IPS-18c (cell line): ENCODE results near the gene IDH3B.
A peak's percentile ranks its signal among the peaks of the same experiment; 100 is the strongest.
"Not testable (repeated sequence)": the region's sequence is repeated elsewhere in the genome, so short reads cannot be mapped to it uniquely, and the experiment has no call there.

Experiments
- H3K4me3 ChIP-seq: 2 replicates; pipeline ENCODE4 v1.7.0; 2013; ENCODE audit warnings: low read depth, mild to moderate bottlenecking, low read length, moderate library complexity; ENCODE audit not compliant: insufficient read depth
- H3K9me3 ChIP-seq: one replicate; pipeline ENCODE4 v1.6.1; 2013; ENCODE audit warnings: mild to moderate bottlenecking, low read length, moderate library complexity; ENCODE audit not compliant: control insufficient read depth, insufficient read depth

The IDH3B gene

GRCh38 chr20:2696646-2697045 is 32.6 kb upstream of the IDH3B start:
- peaks cover 3% of the 10 kb centered on the region for H3K9me3 ChIP-seq
- H3K4me3 ChIP-seq, result no peak overlapping the region

GRCh38 chr20:2695984-2696525 is 32.0 kb upstream of the IDH3B start:
- not testable (repeated sequence) for H3K4me3 ChIP-seq, H3K9me3 ChIP-seq

GRCh38 chr20:2695206-2695983 is 31.4 kb upstream of the IDH3B start:
- Histone ChIP-seq H3K9me3 (peaks cover 3% of the 10 kb centered on the region), H3K4me3 (no peak overlapping the region)

- H3K4me3 ChIP-seq, result peak overlapping the region; percentile 38; the same call in 1 of the 2 replicates
- peaks cover 3% of the 10 kb centered on the region for H3K9me3 ChIP-seq
Measured at GRCh38 chr20:2694519-2694918, 30.5 kb upstream of the IDH3B start.

- peak overlapping the region; percentile 41; the same call in 1 of the 2 replicates for H3K4me3 ChIP-seq
Measured at GRCh38 chr20:2694008-2694471, 30.0 kb upstream of the IDH3B start.

GRCh38 chr20:2693286-2694007 is 29.4 kb upstream of the IDH3B start:
- Histone ChIP-seq H3K4me3 (peak overlapping the region; percentile 41; the same call in 1 of the 2 replicates), H3K9me3 (peaks cover 3% of the 10 kb centered on the region)

More at GRCh38 chr20:2694008-2694471, 30.0 kb upstream of the IDH3B start:
- H3K9me3 ChIP-seq, result peaks cover 3% of the 10 kb centered on the region

- peaks cover 3% of the 10 kb centered on the region for H3K9me3 ChIP-seq
- no peak overlapping the region for H3K4me3 ChIP-seq
Measured at GRCh38 chr20:2692886-2693285, 28.9 kb upstream of the IDH3B start.

GRCh38 chr20:2692036-2692885 is 28.2 kb upstream of the IDH3B start, which contains the start of gene EBF4:
Gene EBF4, plus strand, starts transcription at chr20:2692780. Its CDS starts 866 bp downstream, at chr20:2693646.
- H3K4me3 ChIP-seq, result peak within 1 kb of the TSS; percentile 41; the same call in 1 of the 2 replicates
- peaks cover 3% of the 10 kb centered on the region for H3K9me3 ChIP-seq

GRCh38 chr20:2691663-2692035 is 27.6 kb upstream of the IDH3B start:
- peak overlapping the region; percentile 34; the same call in 1 of the 2 replicates for H3K4me3 ChIP-seq

GRCh38 chr20:2691127-2691526 is 27.1 kb upstream of the IDH3B start:
- no peak overlapping the region for H3K4me3 ChIP-seq
- peaks cover 3% of the 10 kb centered on the region for H3K9me3 ChIP-seq

More at GRCh38 chr20:2691663-2692035, 27.6 kb upstream of the IDH3B start:
- H3K9me3 ChIP-seq, result peaks cover 3% of the 10 kb centered on the region

GRCh38 chr20:2690718-2691117 is 26.7 kb upstream of the IDH3B start:
- H3K9me3 ChIP-seq, result peaks cover 3% of the 10 kb centered on the region
- no peak overlapping the region for H3K4me3 ChIP-seq

- no peak overlapping the region for H3K4me3 ChIP-seq
- peaks cover 3% of the 10 kb centered on the region for H3K9me3 ChIP-seq
Measured at GRCh38 chr20:2690213-2690612, 26.2 kb upstream of the IDH3B start.

- Histone ChIP-seq H3K4me3 (no peak overlapping the region), H3K9me3 (no peaks in the 10 kb centered on the region)
Measured at GRCh38 chr20:2688041-2688591, 24.1 kb upstream of the IDH3B start.

- Histone ChIP-seq H3K9me3 (no peaks in the 10 kb centered on the region), H3K4me3 (no peak overlapping the region)
Measured at GRCh38 chr20:2687514-2687913, 23.5 kb upstream of the IDH3B start.

- H3K4me3 ChIP-seq, H3K9me3 ChIP-seq: not testable (repeated sequence)
Measured at GRCh38 chr20:2684817-2685216, 20.8 kb upstream of the IDH3B start.

- not testable (repeated sequence) for H3K9me3 ChIP-seq, H3K4me3 ChIP-seq
Measured at GRCh38 chr20:2682040-2682439, 18.0 kb upstream of the IDH3B start.

GRCh38 chr20:2680046-2680445 is 16.0 kb upstream of the IDH3B start:
- H3K4me3 ChIP-seq, result no peak overlapping the region
- no peaks in the 10 kb centered on the region for H3K9me3 ChIP-seq
